K562 (cell line): ENCODE measurements around the gene IL26. TPM values are rescaled to one million over a fixed set of nuclear protein-coding genes. Genes with fewer than 3 reads are reported as not detected.

Experiments used
- ATAC-seq: fragments of 200-7000 bp; cut with Tn5 transposase; 3 replicates; pipeline ENCODE4 v1.9.1; 2020; ENCODE audit warnings: moderate library complexity
- BruUV-seq: library from RNA; stranded (reverse); fragments of 400-500 nt; replicated peaks from 2 replicates; lab custom pipeline; 2021; lab: Mats Ljungman, UMichigan
- CTCF ChIA-PET: fragments of 300-600 bp; formaldehyde crosslinking; extraction: SDS; loops from one replicate; lab custom pipeline; 2021; ENCODE audit warnings: low intra/inter-chr PET ratio; lab: Yijun Ruan, JAX
- POLR2A ChIA-PET: fragments of 300-600, 350-650 bp; sonication (Branson Sonifier 250); formaldehyde crosslinking; extraction: SDS; loops from one replicate; lab custom pipeline; 2021; ENCODE audit warnings: antibody characterized with exemption, inconsistent platforms; lab: Yijun Ruan, JAX
- DNase-seq, 4 experiments: peaks; one replicate each; pipeline versions ENCODE4 v3.0.0 to v3.0.0-alpha.2; 2011 to 2018; ENCODE audit warnings: low spot score in 3 of 4, mixed read lengths in 3 of 4; ENCODE audit errors: extremely low read depth in 1 of 4
- FAIRE-seq: peaks from 2 replicates; lab custom pipeline; 2011; peaks lifted over from hg19 to GRCh38; lab: Jason Lieb, UNC
- H2AFZ ChIP-seq: 2 replicates; pipeline ENCODE4 v1.6.0; 2011; ENCODE audit warnings: low read depth, low read length, control low read depth, inconsistent platforms
- H3K27ac ChIP-seq: fragments of 200-600 bp; 3 replicates; pipeline ENCODE4 v1.8.0; 2011; ENCODE audit warnings: low read depth, mild to moderate bottlenecking, control low read depth, inconsistent platforms, low read length, moderate library complexity, mixed read lengths; ENCODE audit errors: extremely low read depth
- H3K27me3 ChIP-seq, 2 experiments: fragments of 300-600 bp in 1 of 2; 2 replicates in 1 of 2; 3 replicates in 1 of 2; pipeline versions ENCODE4 v1.6.0 to v1.8.0; 2011; ENCODE audit warnings: inconsistent platforms in 2 of 2, low read length in 2 of 2, mild to moderate bottlenecking in 1 of 2, mixed read lengths in 1 of 2, moderate library complexity in 1 of 2; ENCODE audit not compliant: control insufficient read depth in 2 of 2, insufficient read depth in 2 of 2
- H3K36me3 ChIP-seq: fragments of 300-600 bp; 3 replicates; pipeline ENCODE4 v1.8.0; 2011; ENCODE audit warnings: mild to moderate bottlenecking, low read length, inconsistent platforms; ENCODE audit not compliant: control insufficient read depth, insufficient read depth
- H3K4me1 ChIP-seq, 2 experiments: fragments of 200-600 bp in 1 of 2; replicated peaks in 1 of 2; 2 replicates in 1 of 2; 3 replicates in 1 of 2; pipeline versions ENCODE4 v1.5.1 to v1.8.0; 2011; ENCODE audit warnings: inconsistent platforms in 2 of 2, low read length in 2 of 2, mild to moderate bottlenecking in 1 of 2, mixed read lengths in 1 of 2, moderate library complexity in 1 of 2; ENCODE audit not compliant: control insufficient read depth in 2 of 2, insufficient read depth in 2 of 2
- H3K4me2 ChIP-seq: 2 replicates; pipeline ENCODE4 v1.6.1; 2011; ENCODE audit warnings: low read length, control low read depth, inconsistent platforms, mixed read lengths; ENCODE audit not compliant: insufficient read depth
- H3K4me3 ChIP-seq: fragments of 200-600 bp; sonication (generic), shearing (Covaris generic); 2 replicates; pipeline ENCODE4 v1.5.1; 2016; ENCODE audit warnings: control low read depth, inconsistent platforms
- H3K79me2 ChIP-seq: fragments of 200-600 bp; 3 replicates; pipeline ENCODE4 v1.8.0; 2011; ENCODE audit warnings: low read length, inconsistent platforms; ENCODE audit not compliant: control insufficient read depth, insufficient read depth
- H3K9ac ChIP-seq, 2 experiments: 2 replicates each; pipeline versions ENCODE4 v1.6.0 to v1.6.1; 2011; ENCODE audit warnings: low read depth in 2 of 2, low read length in 2 of 2, control low read depth in 1 of 2, inconsistent platforms in 1 of 2, mild to moderate bottlenecking in 1 of 2, mixed read lengths in 1 of 2; ENCODE audit not compliant: insufficient read depth in 1 of 2
- H3K9me1 ChIP-seq: one replicate; pipeline ENCODE4 v1.6.0; 2011; ENCODE audit warnings: inconsistent platforms, mild to moderate bottlenecking, low read length, moderate library complexity; ENCODE audit not compliant: control insufficient read depth, insufficient read depth
- H3K9me3 ChIP-seq: replicated peaks from 2 replicates; pipeline ENCODE4 v1.5.1; 2011; ENCODE audit warnings: low read depth, low read length, inconsistent platforms; ENCODE audit not compliant: control insufficient read depth, insufficient read depth
- H4K20me1 ChIP-seq: replicated peaks from 2 replicates; pipeline ENCODE4 v1.6.1; 2011; ENCODE audit warnings: low read length, inconsistent platforms, mixed read lengths; ENCODE audit not compliant: control insufficient read depth, insufficient read depth
- CBFB ChIP-seq: sonication (generic); formaldehyde crosslinking; IDR thresholded peaks from 2 replicates; pipeline ENCODE4 v1.4.0; 2020; ENCODE audit warnings: mild to moderate bottlenecking, missing genetic modification reagents
- DPF2 ChIP-seq: fragments of 450-650 bp; IDR thresholded peaks from 2 replicates; pipeline ENCODE4 v1.6.1; 2016
- ETS1 ChIP-seq: conservative IDR thresholded peaks from 2 replicates; pipeline ENCODE4 v1.6.1; 2011; ENCODE audit warnings: low read depth, mild to moderate bottlenecking, low read length; ENCODE audit not compliant: control insufficient read depth
- FIP1L1 ChIP-seq: fragments of 200-400 bp; formaldehyde crosslinking; IDR thresholded peaks from 2 replicates; pipeline ENCODE4 v1.6.1; 2018; ENCODE audit warnings: mild to moderate bottlenecking, low read depth, low read length; ENCODE audit not compliant: poor library complexity, severe bottlenecking
- RAD21 ChIP-seq, 2 experiments: fragments of 250-450 bp in 1 of 2; fragments of 450-650 bp in 1 of 2; sonication (Bioruptor Pico) in 1 of 2; formaldehyde crosslinking in 1 of 2; IDR thresholded peaks in 1 of 2; conservative IDR thresholded peaks in 1 of 2; 2 replicates each; pipeline versions ENCODE4 v1.4.0 to v1.8.0; 2020 to 2022; ENCODE audit warnings: mild to moderate bottlenecking in 2 of 2, moderate library complexity in 1 of 2
- SMARCE1 ChIP-seq: fragments of 450-650 bp; IDR thresholded peaks from 2 replicates; pipeline ENCODE4 v1.7.1; 2016; ENCODE audit warnings: mild to moderate bottlenecking
- SP1 ChIP-seq: sonication (generic); formaldehyde crosslinking; IDR thresholded peaks from 2 replicates; pipeline ENCODE4 v1.8.1; 2022; ENCODE audit warnings: mild to moderate bottlenecking, missing genetic modification reagents
- XRCC5 ChIP-seq: fragments of 200-400 bp; formaldehyde crosslinking; IDR thresholded peaks from 2 replicates; pipeline ENCODE4 v1.6.1; 2017; ENCODE audit warnings: low read depth, mild to moderate bottlenecking, low read length
- WGBS: fragments of 100-300 bp; shearing (Covaris generic); methylation state at CpG from one replicate; pipeline ENCODE4 v1.1.6; 2016; ENCODE audit warnings: low coverage, mixed read lengths; ENCODE audit not compliant: insufficient coverage; ENCODE audit errors: missing lambda C conversion rate; 5-methylcytosine and 5-hydroxymethylcytosine counted together
- in situ Hi-C: fragments of 300-500 bp; cut with MboI; formaldehyde crosslinking; loops from 4 replicates; pipeline ENCODE4 v1.15.0; 2018; ENCODE audit warnings: inconsistent platforms, mixed read lengths
- intact Hi-C: fragments of 100-400 bp; cut with micrococcal nuclease; formaldehyde crosslinking; loops from 2 replicates; pipeline ENCODE4 v1.14.2; 2022
- polyA plus RNA-seq, 8 experiments: library from polyadenylated mRNA; depleted of rRNA in 4 of 8; stranded (reverse) in 5 of 8; unstranded in 3 of 8; fragments of >200 nt; fragmentation: Nextera tagmentation in 2 of 8; fragmentation: Illumina TruSeq in 1 of 8; extraction: Ambion mirVana in 2 of 8; extraction: Trizol in 1 of 8; gene quantifications; 2 replicates each; pipeline versions ENCODE4 v1.2.1 to v1.2.3, GENCODE V29; 2011 to 2014; ENCODE audit warnings: inconsistent platforms in 1 of 8, missing spikeins in 1 of 8
- total RNA-seq, 7 experiments: library from RNA; depleted of rRNA in 6 of 7; stranded (reverse); fragments of >200 nt in 6 of 7; fragmentation: Illumina TruSeq in 2 of 7; extraction: Trizol in 2 of 7; gene quantifications; 2 replicates each; pipeline versions ENCODE4 v1.2.1 to v1.2.3, GENCODE V29; 2011 to 2021; ENCODE audit warnings: low replicate concordance in 1 of 7
- TF ChIP-seq, protein P1 (sequence below): sonication (generic); IDR thresholded peaks from 2 replicates; pipeline ENCODE4 v1.6.1; 2016
- TF ChIP-seq, protein P2 (sequence below): sonication (generic); formaldehyde crosslinking; IDR thresholded peaks from 2 replicates; pipeline ENCODE4 v1.8.0; 2022; ENCODE audit warnings: mild to moderate bottlenecking, missing genetic modification reagents
- TF ChIP-seq, protein P3 (sequence below): sonication (generic); formaldehyde crosslinking; IDR thresholded peaks from 2 replicates; pipeline ENCODE4 v1.8.0; 2022; ENCODE audit warnings: mild to moderate bottlenecking, low read depth, missing genetic modification reagents
- TF ChIP-seq, protein P4 (sequence below): sonication (generic); formaldehyde crosslinking; IDR thresholded peaks from 2 replicates; pipeline ENCODE4 v1.8.0; 2022; ENCODE audit warnings: mild to moderate bottlenecking, missing genetic modification reagents

IL26 gene
- total and polyA plus RNA-seq, 9 of the 15 experiments (the other 6 are each of a cell fraction or from before 2014, with no cell fraction given), result not detected

DNA sequence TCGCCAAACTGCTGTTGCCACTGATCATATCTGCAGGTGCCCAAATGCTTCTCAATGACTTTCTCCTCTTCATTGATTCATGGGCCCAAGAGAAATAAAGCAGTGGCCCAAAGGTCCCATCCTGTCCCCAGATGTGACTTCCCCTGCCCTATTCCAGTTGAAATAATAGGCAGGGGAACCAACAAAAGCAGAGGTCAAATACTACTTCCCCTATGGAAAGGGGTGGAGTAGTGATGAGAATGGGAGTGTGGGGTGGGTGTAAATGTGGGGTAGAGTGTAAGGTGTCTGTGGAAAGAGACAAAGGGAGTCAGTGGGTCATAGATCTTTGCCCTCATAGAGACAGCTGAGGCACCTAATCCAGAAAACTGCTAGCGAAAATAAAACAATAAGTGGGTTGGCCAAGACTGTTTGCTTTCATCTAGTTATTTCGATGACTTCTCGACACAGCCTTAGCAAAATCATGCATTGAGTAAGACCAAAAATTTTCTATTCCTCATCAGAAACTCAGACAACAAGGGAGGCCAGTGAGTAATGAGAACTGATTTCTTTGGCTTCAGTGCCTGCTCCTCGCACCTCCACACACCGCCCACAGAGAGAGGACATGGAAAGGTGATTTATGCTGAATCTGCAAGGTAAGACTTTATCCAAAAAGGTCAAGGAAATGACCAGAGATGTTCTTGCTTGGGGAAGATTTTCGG, 38.7 kb upstream of the IL26 start (continued):
- TF ChIP-seq, protein P1, sequence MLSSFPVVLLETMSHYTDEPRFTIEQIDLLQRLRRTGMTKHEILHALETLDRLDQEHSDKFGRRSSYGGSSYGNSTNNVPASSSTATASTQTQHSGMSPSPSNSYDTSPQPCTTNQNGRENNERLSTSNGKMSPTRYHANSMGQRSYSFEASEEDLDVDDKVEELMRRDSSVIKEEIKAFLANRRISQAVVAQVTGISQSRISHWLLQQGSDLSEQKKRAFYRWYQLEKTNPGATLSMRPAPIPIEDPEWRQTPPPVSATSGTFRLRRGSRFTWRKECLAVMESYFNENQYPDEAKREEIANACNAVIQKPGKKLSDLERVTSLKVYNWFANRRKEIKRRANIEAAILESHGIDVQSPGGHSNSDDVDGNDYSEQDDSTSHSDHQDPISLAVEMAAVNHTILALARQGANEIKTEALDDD, result no peak
- no peak for TF ChIP-seq FIP1L1
- TF ChIP-seq RAD21 (CRISPR knock-in tag; conservative IDR thresholded peaks at IDR 0.05 in 1 of 2, IDR thresholded peaks at IDR 0.05 in 1 of 2), result no peak

DNA sequence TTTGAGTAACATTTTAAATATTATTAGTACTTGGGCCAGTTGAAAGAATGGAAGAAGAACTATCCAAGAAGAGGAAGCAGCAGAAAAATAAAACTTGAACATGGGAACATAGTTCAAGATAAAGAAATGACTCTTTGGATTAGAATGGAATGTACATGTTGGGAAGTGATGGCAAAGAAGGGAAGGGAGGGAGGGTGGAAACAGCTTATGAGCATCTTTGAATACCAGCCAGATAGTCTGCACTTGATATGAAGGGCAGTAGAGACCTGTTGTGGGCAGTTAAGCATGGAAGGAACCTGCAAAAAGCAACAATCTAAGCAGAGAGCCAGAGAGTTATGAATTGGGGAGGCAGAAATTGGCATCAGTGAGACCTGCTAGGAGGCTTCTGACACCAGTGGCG, 37.8 kb upstream of the IL26 start:
- WGBS, result 6% methylated on average over 1 of the region's 1 CpG
- no peak overlapping the region for H3K4me2 ChIP-seq
- TF ChIP-seq DPF2, result no peak
- no peak for TF ChIP-seq ETS1
- TF ChIP-seq, protein P2, sequence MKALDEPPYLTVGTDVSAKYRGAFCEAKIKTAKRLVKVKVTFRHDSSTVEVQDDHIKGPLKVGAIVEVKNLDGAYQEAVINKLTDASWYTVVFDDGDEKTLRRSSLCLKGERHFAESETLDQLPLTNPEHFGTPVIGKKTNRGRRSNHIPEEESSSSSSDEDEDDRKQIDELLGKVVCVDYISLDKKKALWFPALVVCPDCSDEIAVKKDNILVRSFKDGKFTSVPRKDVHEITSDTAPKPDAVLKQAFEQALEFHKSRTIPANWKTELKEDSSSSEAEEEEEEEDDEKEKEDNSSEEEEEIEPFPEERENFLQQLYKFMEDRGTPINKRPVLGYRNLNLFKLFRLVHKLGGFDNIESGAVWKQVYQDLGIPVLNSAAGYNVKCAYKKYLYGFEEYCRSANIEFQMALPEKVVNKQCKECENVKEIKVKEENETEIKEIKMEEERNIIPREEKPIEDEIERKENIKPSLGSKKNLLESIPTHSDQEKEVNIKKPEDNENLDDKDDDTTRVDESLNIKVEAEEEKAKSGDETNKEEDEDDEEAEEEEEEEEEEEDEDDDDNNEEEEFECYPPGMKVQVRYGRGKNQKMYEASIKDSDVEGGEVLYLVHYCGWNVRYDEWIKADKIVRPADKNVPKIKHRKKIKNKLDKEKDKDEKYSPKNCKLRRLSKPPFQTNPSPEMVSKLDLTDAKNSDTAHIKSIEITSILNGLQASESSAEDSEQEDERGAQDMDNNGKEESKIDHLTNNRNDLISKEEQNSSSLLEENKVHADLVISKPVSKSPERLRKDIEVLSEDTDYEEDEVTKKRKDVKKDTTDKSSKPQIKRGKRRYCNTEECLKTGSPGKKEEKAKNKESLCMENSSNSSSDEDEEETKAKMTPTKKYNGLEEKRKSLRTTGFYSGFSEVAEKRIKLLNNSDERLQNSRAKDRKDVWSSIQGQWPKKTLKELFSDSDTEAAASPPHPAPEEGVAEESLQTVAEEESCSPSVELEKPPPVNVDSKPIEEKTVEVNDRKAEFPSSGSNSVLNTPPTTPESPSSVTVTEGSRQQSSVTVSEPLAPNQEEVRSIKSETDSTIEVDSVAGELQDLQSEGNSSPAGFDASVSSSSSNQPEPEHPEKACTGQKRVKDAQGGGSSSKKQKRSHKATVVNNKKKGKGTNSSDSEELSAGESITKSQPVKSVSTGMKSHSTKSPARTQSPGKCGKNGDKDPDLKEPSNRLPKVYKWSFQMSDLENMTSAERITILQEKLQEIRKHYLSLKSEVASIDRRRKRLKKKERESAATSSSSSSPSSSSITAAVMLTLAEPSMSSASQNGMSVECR (CRISPR knock-in tag), result no peak
- no peak for TF ChIP-seq XRCC5
- no peak for TF ChIP-seq SMARCE1
- TF ChIP-seq, protein P3, sequence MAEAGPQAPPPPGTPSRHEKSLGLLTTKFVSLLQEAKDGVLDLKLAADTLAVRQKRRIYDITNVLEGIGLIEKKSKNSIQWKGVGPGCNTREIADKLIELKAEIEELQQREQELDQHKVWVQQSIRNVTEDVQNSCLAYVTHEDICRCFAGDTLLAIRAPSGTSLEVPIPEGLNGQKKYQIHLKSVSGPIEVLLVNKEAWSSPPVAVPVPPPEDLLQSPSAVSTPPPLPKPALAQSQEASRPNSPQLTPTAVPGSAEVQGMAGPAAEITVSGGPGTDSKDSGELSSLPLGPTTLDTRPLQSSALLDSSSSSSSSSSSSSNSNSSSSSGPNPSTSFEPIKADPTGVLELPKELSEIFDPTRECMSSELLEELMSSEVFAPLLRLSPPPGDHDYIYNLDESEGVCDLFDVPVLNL (CRISPR knock-in tag), result no peak
- TF ChIP-seq CBFB (CRISPR knock-in tag), result no peak
- TF ChIP-seq, protein P4, sequence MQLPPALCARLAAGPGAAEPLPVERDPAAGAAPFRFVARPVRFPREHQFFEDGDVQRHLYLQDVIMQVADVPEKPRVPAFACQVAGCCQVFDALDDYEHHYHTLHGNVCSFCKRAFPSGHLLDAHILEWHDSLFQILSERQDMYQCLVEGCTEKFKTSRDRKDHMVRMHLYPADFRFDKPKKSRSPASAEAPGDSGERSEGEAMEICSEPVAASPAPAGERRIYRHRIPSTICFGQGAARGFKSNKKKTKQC (CRISPR knock-in tag), result no peak
- no peak for TF ChIP-seq SP1 (CRISPR knock-in tag)

More for the DNA sequence above, 37.8 kb upstream of the IL26 start:
- Histone ChIP-seq H3K4me1 (no peaks in the 10 kb centered on the region), H3K79me2 (no peaks in the 10 kb centered on the region), H4K20me1 (no peaks in the 10 kb centered on the region), H3K9me1 (no peaks in the 10 kb centered on the region), H3K27ac (no peak overlapping the region), H3K4me3 (no peak overlapping the region), H3K9me3 (no peaks in the 10 kb centered on the region), H2AFZ (no peak overlapping the region), H3K36me3 (no peaks in the 10 kb centered on the region), H3K9ac (no peak overlapping the region), H3K27me3 (peaks cover 7 to 14% of the 10 kb centered on the region in 2 experiments)
- no peak for FAIRE-seq
- in situ Hi-C loops (no loop called here), intact Hi-C loops (no loop called here)
- no peak for DNase-seq
- ChIA-PET POLR2A (no interaction called here), CTCF (no interaction called here)
- no TSS peak for BruUV-seq
- ATAC-seq, result no peak
